DND-41 (cell line): Measurements from ENCODE around the gene MTSS2.

Experiments
- ATAC-seq: fragments of 200-7000 bp; cut with Tn5 transposase; 3 replicates; pipeline ENCODE4 v1.9.1; 2021; ENCODE audit warnings: low read depth; ENCODE audit not compliant: insufficient read depth
- DNase-seq: peaks from one replicate; pipeline ENCODE4 v3.0.0-alpha.2; 2020
- H2AFZ ChIP-seq: 2 replicates; pipeline ENCODE4 v1.6.0; 2012; ENCODE audit warnings: low read depth, low read length
- H3K27ac ChIP-seq: 2 replicates; pipeline ENCODE4 v1.5.1; 2012; ENCODE audit warnings: low read length, inconsistent platforms
- H3K27me3 ChIP-seq: fragments of 200-600 bp; sonication (generic); 2 replicates; pipeline ENCODE4 v1.6.0; 2012; ENCODE audit warnings: low read length, mild to moderate bottlenecking, inconsistent platforms; ENCODE audit not compliant: insufficient read depth, poor library complexity
- H3K36me3 ChIP-seq: 2 replicates; pipeline ENCODE4 v1.5.1; 2012; ENCODE audit warnings: low read length, inconsistent platforms; ENCODE audit not compliant: insufficient read depth
- H3K4me1 ChIP-seq: 2 replicates; pipeline ENCODE4 v1.5.1; 2012; ENCODE audit warnings: mild to moderate bottlenecking, low read length; ENCODE audit not compliant: insufficient read depth
- H3K4me2 ChIP-seq: 2 replicates; pipeline ENCODE4 v1.6.0; 2012; ENCODE audit warnings: mild to moderate bottlenecking, moderate library complexity, low read length, inconsistent platforms; ENCODE audit not compliant: insufficient read depth
- H3K4me3 ChIP-seq, 2 experiments: fragments of 200-600 bp in 1 of 2; shearing (Covaris generic) in 1 of 2; 2 replicates each; pipeline ENCODE4 v1.5.1; 2012 to 2016; ENCODE audit warnings: inconsistent platforms in 2 of 2, low read length in 2 of 2, mild to moderate bottlenecking in 2 of 2, low read depth in 1 of 2, moderate library complexity in 1 of 2
- H3K79me2 ChIP-seq: 2 replicates; pipeline ENCODE4 v1.6.0; 2012; ENCODE audit warnings: low read length, inconsistent platforms; ENCODE audit not compliant: insufficient read depth
- H3K9ac ChIP-seq: 2 replicates; pipeline ENCODE4 v1.6.0; 2012; ENCODE audit warnings: low read depth, mild to moderate bottlenecking, inconsistent platforms, low read length, moderate library complexity
- H3K9me3 ChIP-seq: 2 replicates; pipeline ENCODE4 v1.5.1; 2012; ENCODE audit warnings: low read length, moderate library complexity, mild to moderate bottlenecking, inconsistent platforms; ENCODE audit not compliant: insufficient read depth, severe bottlenecking
- H4K20me1 ChIP-seq: 2 replicates; pipeline ENCODE4 v1.6.0; 2012; ENCODE audit warnings: low read length; ENCODE audit not compliant: insufficient read depth
- EZH2 ChIP-seq: IDR thresholded peaks from 3 replicates; pipeline ENCODE4 v1.6.1; 2012; ENCODE audit warnings: borderline replicate concordance, low read depth, mild to moderate bottlenecking, moderate library complexity, low read length, inconsistent platforms; ENCODE audit not compliant: severe bottlenecking
- TF ChIP-seq, protein P1 (sequence below): IDR thresholded peaks from 2 replicates; pipeline ENCODE4 v1.5.1; 2012; ENCODE audit warnings: borderline replicate concordance, low read length, moderate library complexity, mild to moderate bottlenecking; ENCODE audit not compliant: poor library complexity, severe bottlenecking; ENCODE audit errors: extremely low read depth

The MTSS2 gene

DNA sequence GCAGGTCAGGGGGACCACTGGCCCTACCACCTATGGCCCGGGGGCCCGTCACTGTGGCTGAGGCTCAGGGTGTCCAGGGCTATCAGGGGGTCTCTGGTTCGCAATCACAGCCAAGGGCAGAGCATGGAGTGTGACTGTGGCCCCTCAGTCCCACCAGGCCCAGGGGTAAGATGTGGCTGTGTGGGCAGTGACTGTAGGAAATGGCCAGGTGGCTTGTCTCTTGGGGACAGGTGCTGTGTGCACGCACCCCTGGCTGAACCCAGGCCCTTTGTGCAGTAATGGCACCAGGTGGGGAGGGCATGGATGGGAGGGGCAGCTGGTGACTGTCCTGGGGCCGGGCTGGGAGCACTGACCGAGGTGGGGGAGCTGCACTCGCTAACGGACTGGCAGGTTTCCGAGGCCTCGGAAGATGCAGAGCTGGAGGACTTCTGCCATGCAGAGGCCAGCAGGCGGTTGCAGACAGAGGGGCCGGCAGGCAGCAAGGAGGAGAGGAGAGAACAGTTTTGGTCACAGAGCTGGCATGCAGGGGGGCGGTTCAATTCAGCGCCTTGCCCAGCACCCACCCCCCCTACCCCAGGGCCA lies 20.6 kb downstream of the MTSS2 start:
- H3K27me3 ChIP-seq: no peaks in the 10 kb centered on the region
- H3K4me3 ChIP-seq: no peak overlapping the region
- H3K9ac ChIP-seq: no peak overlapping the region
- H4K20me1 ChIP-seq: no peaks in the 10 kb centered on the region
- no peak overlapping the region for H3K4me2 ChIP-seq
- H3K9me3 ChIP-seq: no peaks in the 10 kb centered on the region
- DNase-seq (no peak), ATAC-seq (no peak)
- peaks cover 60% of the 10 kb centered on the region for H3K36me3 ChIP-seq
- no peak overlapping the region for H3K27ac ChIP-seq
- H3K4me1 ChIP-seq: no peaks in the 10 kb centered on the region
- H3K79me2 ChIP-seq: no peaks in the 10 kb centered on the region
- H2AFZ ChIP-seq: no peak overlapping the region
- TF ChIP-seq, protein P1, sequence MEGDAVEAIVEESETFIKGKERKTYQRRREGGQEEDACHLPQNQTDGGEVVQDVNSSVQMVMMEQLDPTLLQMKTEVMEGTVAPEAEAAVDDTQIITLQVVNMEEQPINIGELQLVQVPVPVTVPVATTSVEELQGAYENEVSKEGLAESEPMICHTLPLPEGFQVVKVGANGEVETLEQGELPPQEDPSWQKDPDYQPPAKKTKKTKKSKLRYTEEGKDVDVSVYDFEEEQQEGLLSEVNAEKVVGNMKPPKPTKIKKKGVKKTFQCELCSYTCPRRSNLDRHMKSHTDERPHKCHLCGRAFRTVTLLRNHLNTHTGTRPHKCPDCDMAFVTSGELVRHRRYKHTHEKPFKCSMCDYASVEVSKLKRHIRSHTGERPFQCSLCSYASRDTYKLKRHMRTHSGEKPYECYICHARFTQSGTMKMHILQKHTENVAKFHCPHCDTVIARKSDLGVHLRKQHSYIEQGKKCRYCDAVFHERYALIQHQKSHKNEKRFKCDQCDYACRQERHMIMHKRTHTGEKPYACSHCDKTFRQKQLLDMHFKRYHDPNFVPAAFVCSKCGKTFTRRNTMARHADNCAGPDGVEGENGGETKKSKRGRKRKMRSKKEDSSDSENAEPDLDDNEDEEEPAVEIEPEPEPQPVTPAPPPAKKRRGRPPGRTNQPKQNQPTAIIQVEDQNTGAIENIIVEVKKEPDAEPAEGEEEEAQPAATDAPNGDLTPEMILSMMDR: no peak
- no peak for TF ChIP-seq EZH2

- Histone ChIP-seq H2AFZ (no peak overlapping the region), H3K27me3 (no peaks in the 10 kb centered on the region), H4K20me1 (no peaks in the 10 kb centered on the region), H3K4me1 (no peaks in the 10 kb centered on the region), H3K4me3 (no peak overlapping the region), H3K79me2 (no peaks in the 10 kb centered on the region), H3K4me2 (no peak overlapping the region), H3K36me3 (peaks cover 53% of the 10 kb centered on the region), H3K9ac (no peak overlapping the region), H3K9me3 (no peaks in the 10 kb centered on the region), H3K27ac (no peak overlapping the region)
- no peak for ATAC-seq
- DNase-seq: no peak
- no peak for TF ChIP-seq EZH2
- TF ChIP-seq, protein P1: no peak
Measured at GRCh38 chr16:70664325-70665112, 21.3 kb downstream of the MTSS2 start.

DNA sequence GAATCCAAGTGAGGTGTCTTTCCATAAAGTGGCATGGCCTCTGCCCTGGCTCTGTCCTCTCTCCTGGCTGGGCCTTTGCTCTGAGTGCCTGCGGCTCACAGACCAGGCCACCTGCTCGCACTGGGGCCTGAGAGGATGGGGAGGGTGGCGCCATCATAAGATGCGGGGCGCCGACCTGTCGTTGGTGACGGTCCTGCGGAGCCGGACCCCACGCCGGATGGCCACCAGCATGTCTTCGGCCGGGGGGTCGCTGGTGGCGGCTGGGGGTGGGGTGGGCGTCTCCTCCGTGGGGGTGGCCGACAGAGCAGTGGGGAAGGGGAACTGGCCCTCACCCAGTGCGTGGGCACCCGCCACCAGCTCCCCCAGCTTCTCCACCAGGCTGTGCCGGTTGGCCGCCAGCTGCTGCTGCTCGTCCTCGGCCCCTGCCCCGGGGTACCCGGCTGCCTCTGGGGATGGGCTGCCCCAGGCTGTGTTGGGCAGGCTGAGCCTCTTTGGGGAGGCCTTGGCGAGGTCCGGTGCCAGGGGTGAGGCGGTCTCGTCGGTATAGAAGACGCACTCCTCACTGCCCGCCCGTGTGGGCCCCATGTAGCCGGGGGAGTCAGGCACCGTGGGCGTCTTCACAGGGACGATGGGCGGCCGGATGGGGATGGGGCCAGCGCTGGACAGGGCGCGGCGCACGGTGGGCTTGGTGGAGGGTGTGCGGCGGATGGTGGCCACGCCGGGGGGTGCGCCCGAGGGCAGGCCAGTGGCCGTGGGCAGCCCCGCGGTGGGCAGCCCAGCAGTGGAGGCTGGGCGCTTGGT lies 22.1 kb downstream of the MTSS2 start:
- Histone ChIP-seq H3K27me3 (no peaks in the 10 kb centered on the region), H2AFZ (no peak overlapping the region), H4K20me1 (no peaks in the 10 kb centered on the region), H3K4me1 (no peaks in the 10 kb centered on the region), H3K4me2 (no peak overlapping the region), H3K4me3 (no peak overlapping the region), H3K9me3 (no peaks in the 10 kb centered on the region), H3K36me3 (peaks cover 47% of the 10 kb centered on the region), H3K79me2 (no peaks in the 10 kb centered on the region), H3K27ac (no peak overlapping the region), H3K9ac (no peak overlapping the region)
- DNase-seq (no peak), ATAC-seq (no peak)
- TF ChIP-seq, protein P1: no peak
- no peak for TF ChIP-seq EZH2
